H1 (cell line): Measurements from ENCODE around the gene DYNC1H1. TPM values are rescaled to one million over a fixed set of nuclear protein-coding genes. Genes with fewer than 3 reads are reported as not detected.

Source experiments
- CTCF ChIA-PET: fragments of 300-600 bp; sonication (Branson Sonifier 250); formaldehyde crosslinking; loops from one replicate; lab custom pipeline; 2021; ENCODE audit not compliant: partially characterized antibody; lab: Charles Lee
- POLR2A ChIA-PET: fragments of 300-600 bp; sonication (Branson Sonifier 250); formaldehyde crosslinking; loops from one replicate; lab custom pipeline; 2021; ENCODE audit warnings: inconsistent platforms; ENCODE audit not compliant: partially characterized antibody; lab: Charles Lee
- DNase-seq, 2 experiments: peaks; one replicate each; pipeline versions ENCODE4 v3.0.0 to v3.0.0-alpha.2; 2010 to 2022; ENCODE audit warnings: low spot score in 2 of 2, low read depth in 1 of 2, mixed read lengths in 1 of 2
- FAIRE-seq: peaks from 2 replicates; lab custom pipeline; 2011; peaks lifted over from hg19 to GRCh38; lab: Jason Lieb, UNC
- H2AFZ ChIP-seq: 2 replicates; pipeline ENCODE4 v1.8.1; 2012; ENCODE audit warnings: low read length, inconsistent platforms
- H2AK5ac ChIP-seq: 2 replicates; pipeline ENCODE4 v1.6.1; 2013; ENCODE audit warnings: low read depth, low read length
- H2BK120ac ChIP-seq: replicated peaks from 2 replicates; pipeline ENCODE3; 2013; ENCODE audit warnings: low read depth, low read length, inconsistent platforms
- H2BK12ac ChIP-seq: 2 replicates; pipeline ENCODE4 v1.6.1; 2013; ENCODE audit warnings: low read depth, low read length
- H2BK15ac ChIP-seq: 2 replicates; pipeline ENCODE4 v1.6.1; 2013; ENCODE audit warnings: low read length
- H2BK20ac ChIP-seq: 2 replicates; pipeline ENCODE4 v1.6.1; 2013; ENCODE audit warnings: low read length
- H2BK5ac ChIP-seq: 2 replicates; pipeline ENCODE4 v1.6.1; 2013; ENCODE audit warnings: low read depth, low read length
- H3K14ac ChIP-seq: 2 replicates; pipeline ENCODE4 v1.6.1; 2013; ENCODE audit warnings: inconsistent platforms; ENCODE audit not compliant: insufficient read length
- H3K18ac ChIP-seq: 2 replicates; pipeline ENCODE4 v1.6.1; 2013; ENCODE audit warnings: low read length; ENCODE audit errors: extremely low read depth
- H3K23ac ChIP-seq: 2 replicates; pipeline ENCODE4 v1.6.1; 2013; ENCODE audit warnings: inconsistent platforms; ENCODE audit not compliant: insufficient read length
- H3K23me2 ChIP-seq: 2 replicates; pipeline ENCODE4 v1.6.1; 2013; ENCODE audit warnings: low read depth, low read length
- H3K27ac ChIP-seq: 2 replicates; pipeline ENCODE4 v1.6.1; 2011; ENCODE audit warnings: low read depth, low read length, inconsistent platforms
- H3K27me3 ChIP-seq, 4 experiments: replicated peaks in 1 of 4; 1 replicate in 1 of 4; 2 replicates in 3 of 4; pipeline versions ENCODE4 v1.6.1 to v1.8.1; 2011 to 2013; ENCODE audit warnings: low read length in 3 of 4, mild to moderate bottlenecking in 3 of 4, inconsistent platforms in 2 of 4, mixed read lengths in 2 of 4, moderate library complexity in 1 of 4; ENCODE audit not compliant: control insufficient read depth in 3 of 4, insufficient read depth in 3 of 4; ENCODE audit errors: extremely low read depth in 1 of 4
- H3K36me3 ChIP-seq, 4 experiments: 2 replicates each; pipeline versions ENCODE4 v1.6.1 to v1.8.1; 2011 to 2013; ENCODE audit warnings: mild to moderate bottlenecking in 4 of 4, low read length in 3 of 4, moderate library complexity in 2 of 4, control low read depth in 1 of 4, inconsistent platforms in 1 of 4; ENCODE audit not compliant: insufficient read depth in 4 of 4, control insufficient read depth in 2 of 4
- H3K4ac ChIP-seq: replicated peaks from 2 replicates; pipeline ENCODE3; 2013; ENCODE audit warnings: low read length, low read depth, mixed read lengths, inconsistent platforms; ENCODE audit not compliant: insufficient read length
- H3K4me1 ChIP-seq, 4 experiments: replicated peaks in 1 of 4; 1 replicate in 1 of 4; 2 replicates in 3 of 4; pipeline versions ENCODE4 v1.6.1 to v1.8.1; 2011 to 2013; ENCODE audit warnings: low read length in 3 of 4, inconsistent platforms in 2 of 4, mixed read lengths in 1 of 4; ENCODE audit not compliant: insufficient read depth in 4 of 4, control insufficient read depth in 3 of 4
- H3K4me2 ChIP-seq, 2 experiments: 2 replicates each; pipeline versions ENCODE4 v1.6.1 to v1.8.1; 2011 to 2013; ENCODE audit warnings: low read depth in 2 of 2, low read length in 2 of 2, control low read depth in 1 of 2, inconsistent platforms in 1 of 2, mild to moderate bottlenecking in 1 of 2; ENCODE audit not compliant: insufficient read depth in 1 of 2
- H3K4me3 ChIP-seq, 4 experiments: fragments of 200-600, 300-600 bp in 1 of 4; sonication (generic), shearing (Covaris generic), sonication (Bioruptor Twin) in 1 of 4; 2 replicates each; pipeline versions ENCODE4 v1.5.1 to v1.8.1; 2011 to 2016; ENCODE audit warnings: low read length in 4 of 4, low read depth in 3 of 4, control low read depth in 2 of 4, inconsistent platforms in 2 of 4, mild to moderate bottlenecking in 2 of 4, mixed read lengths in 1 of 4, moderate library complexity in 1 of 4; ENCODE audit not compliant: insufficient read depth in 2 of 4; ENCODE audit errors: extremely low read depth in 1 of 4
- H3K56ac ChIP-seq: replicated peaks from 2 replicates; pipeline ENCODE3; 2013; ENCODE audit warnings: low read depth, mild to moderate bottlenecking, mixed read lengths, low read length, inconsistent platforms; ENCODE audit not compliant: insufficient read length
- H3K79me1 ChIP-seq: 2 replicates; pipeline ENCODE4 v1.6.1; 2013; ENCODE audit warnings: low read depth, low read length, control low read depth
- H3K79me2 ChIP-seq, 2 experiments: 2 replicates each; pipeline versions ENCODE4 v1.6.1 to v1.8.1; 2012 to 2013; ENCODE audit warnings: low read length in 2 of 2, mild to moderate bottlenecking in 2 of 2, inconsistent platforms in 1 of 2; ENCODE audit not compliant: insufficient read depth in 2 of 2, control insufficient read depth in 1 of 2
- H3K9ac ChIP-seq, 4 experiments: replicated peaks in 1 of 4; 1 replicate in 1 of 4; 2 replicates in 3 of 4; pipeline versions ENCODE4 v1.6.1 to v1.8.1; 2011 to 2013; ENCODE audit warnings: low read depth in 3 of 4, low read length in 3 of 4, control low read depth in 2 of 4, mild to moderate bottlenecking in 2 of 4, moderate library complexity in 2 of 4, inconsistent platforms in 1 of 4; ENCODE audit errors: extremely low read depth in 1 of 4
- H3K9me3 ChIP-seq, 2 experiments: 2 replicates each; pipeline versions ENCODE4 v1.6.1 to v1.8.1; 2012 to 2013; ENCODE audit warnings: mild to moderate bottlenecking in 2 of 2, moderate library complexity in 2 of 2, control low read depth in 1 of 2, inconsistent platforms in 1 of 2, low read depth in 1 of 2, low read length in 1 of 2, mixed read lengths in 1 of 2; ENCODE audit not compliant: insufficient read depth in 2 of 2
- H4K20me1 ChIP-seq, 2 experiments: replicated peaks in 1 of 2; 2 replicates each; pipeline versions ENCODE3 to v1.8.1; 2011 to 2013; ENCODE audit warnings: inconsistent platforms in 2 of 2, low read length in 2 of 2, mild to moderate bottlenecking in 1 of 2; ENCODE audit not compliant: insufficient read depth in 2 of 2, control insufficient read depth in 1 of 2
- H4K5ac ChIP-seq: 2 replicates; pipeline ENCODE4 v1.6.1; 2013; ENCODE audit warnings: low read length, low read depth, mixed read lengths, inconsistent platforms; ENCODE audit not compliant: insufficient read length
- H4K8ac ChIP-seq: 2 replicates; pipeline ENCODE4 v1.8.0; 2013; ENCODE audit warnings: mild to moderate bottlenecking, moderate library complexity, low read length, inconsistent platforms; ENCODE audit not compliant: insufficient read depth; ENCODE audit errors: extremely low read depth
- H4K91ac ChIP-seq: replicated peaks from 2 replicates; pipeline ENCODE3; 2013; ENCODE audit warnings: low read length, mixed read lengths, inconsistent platforms; ENCODE audit not compliant: insufficient read length
- BCL11A ChIP-seq, 2 experiments: IDR thresholded peaks; one replicate each; pipeline ENCODE4 v1.6.1; 2011; ENCODE audit warnings: low read depth in 2 of 2, low read length in 2 of 2, mild to moderate bottlenecking in 2 of 2
- CBX8 ChIP-seq: fragments of 300-800, 300-1000 bp; sonication (generic); IDR thresholded peaks from 2 replicates; pipeline ENCODE4 v1.7.1; 2016; ENCODE audit warnings: low read depth, low read length, borderline replicate concordance
- CHD2 ChIP-seq: IDR thresholded peaks from 2 replicates; pipeline ENCODE4 v1.6.1; 2012; ENCODE audit warnings: low read length, improper control_type of control experiment
- FOSL1 ChIP-seq: IDR thresholded peaks from 2 replicates; pipeline ENCODE4 v1.6.1; 2011; ENCODE audit warnings: mild to moderate bottlenecking, low read depth, low read length, moderate library complexity; ENCODE audit not compliant: insufficient read depth
- MAFK ChIP-seq: IDR thresholded peaks from 2 replicates; pipeline ENCODE4 v1.6.1; 2012; ENCODE audit warnings: low read depth, mild to moderate bottlenecking, improper control_type of control experiment, low read length
- POLR2AphosphoS5 ChIP-seq: IDR thresholded peaks from 2 replicates; pipeline ENCODE4 v1.6.1; 2011; ENCODE audit warnings: low read depth, low read length
- RBBP5 ChIP-seq: IDR thresholded peaks from 2 replicates; pipeline ENCODE4 v1.7.1; 2012; ENCODE audit warnings: low read depth, mild to moderate bottlenecking, inconsistent platforms, low read length, moderate library complexity, borderline replicate concordance
- RXRA ChIP-seq: IDR thresholded peaks from 2 replicates; pipeline ENCODE4 v1.6.1; 2011; ENCODE audit warnings: low read depth, mild to moderate bottlenecking, low read length, moderate library complexity; ENCODE audit not compliant: insufficient read depth
- TAF1 ChIP-seq: IDR thresholded peaks from 2 replicates; pipeline ENCODE4 v1.6.1; 2011; ENCODE audit warnings: mild to moderate bottlenecking, low read depth, low read length
- YY1 ChIP-seq: IDR thresholded peaks from 2 replicates; pipeline ENCODE4 v1.6.1; 2011; ENCODE audit warnings: low read depth, mild to moderate bottlenecking, low read length
- WGBS, 2 experiments: shearing (Covaris generic) in 1 of 2; methylation state at CpG; one replicate each; pipeline versions ENCODE4 v1.1.6 to v1.1.7; 2013 to 2015; ENCODE audit warnings: low lambda C conversion rate in 2 of 2, mixed read lengths in 2 of 2, inconsistent platforms in 1 of 2, low coverage in 1 of 2, missing lambda C conversion rate in 1 of 2; ENCODE audit not compliant: insufficient replicate concordance in 2 of 2, insufficient coverage in 1 of 2, insufficient read length in 1 of 2; ENCODE audit errors: extremely low coverage in 1 of 2, missing lambda C conversion rate in 1 of 2; 5-methylcytosine and 5-hydroxymethylcytosine counted together
- polyA plus RNA-seq, 7 experiments: library from polyadenylated mRNA; depleted of rRNA in 3 of 7; stranded (reverse) in 5 of 7; unstranded in 2 of 7; fragments of >200 nt in 5 of 7; fragments of 200-250 nt in 2 of 7; gene quantifications; 1 replicate in 5 of 7; 2 replicates in 1 of 7; 4 replicates in 1 of 7; pipeline versions ENCODE4 v1.2.1 to v1.2.3, GENCODE V29; 2011 to 2013; ENCODE audit warnings: missing spikeins in 2 of 7, mixed read lengths in 2 of 7
- total RNA-seq: library from RNA; stranded (reverse); fragmentation: NEBNext Ultra II Directional; extraction: Animal tissue kit (Norgen Biotek cat#: 25700); gene quantifications from 2 replicates; pipeline ENCODE4 v1.2.1, GENCODE V29; 2021

The DYNC1H1 gene
- total and polyA plus RNA-seq, 2 of the 8 experiments (the other 6 are each of a cell fraction or from before 2014, with no cell fraction given), result 238 to 387 TPM

GRCh38 chr14:102016420-102017090 lies 52.2 kb downstream of the DYNC1H1 start:
- CTCF ChIA-PET, result interaction anchor here (1.2 kb wide), 1 partner anchor 56 kb away, joined by 4 read pairs; no protein-coding TSS in a partner anchor
- TF ChIP-seq POLR2AphosphoS5 (no peak), YY1 (no peak), CHD2 (no peak), FOSL1 (no peak), MAFK (no peak), RXRA (no peak), CBX8 (no peak), RBBP5 (no peak), BCL11A (IDR thresholded peaks at IDR 0.05; ENCODE audit: low read depth in 2 of 2, low read length in 2 of 2) (no peak), TAF1 (no peak)

More at GRCh38 chr14:102016420-102017090, 52.2 kb downstream of the DYNC1H1 start:
- Histone ChIP-seq H3K4me3 (no peak overlapping the region), H2AK5ac (no peak overlapping the region), H3K56ac (no peak overlapping the region), H3K23ac (no peak overlapping the region), H3K36me3 (peaks cover 60 to 98% (median 82%) of the 10 kb centered on the region in 4 experiments), H2BK20ac (no peak overlapping the region), H3K14ac (no peak overlapping the region), H3K27me3 (no peaks in the 10 kb centered on the region), H3K4ac (no peak overlapping the region), H2BK120ac (no peak overlapping the region), H3K9me3 (no peaks in the 10 kb centered on the region), H3K23me2 (no peaks in the 10 kb centered on the region), H3K4me2 (no peak overlapping the region), H2BK15ac (no peak overlapping the region), H4K91ac (no peak overlapping the region), H4K8ac (no peak overlapping the region), H3K27ac (no peak overlapping the region), H4K20me1 (peaks cover 4 to 5% of the 10 kb centered on the region in 2 experiments), H3K9ac (no peak overlapping the region), H2AFZ (no peak overlapping the region), H3K79me1 (no peaks in the 10 kb centered on the region), H3K18ac (no peak overlapping the region), H2BK5ac (no peak overlapping the region), H3K79me2 (no peaks in the 10 kb centered on the region), H4K5ac (no peak overlapping the region), H2BK12ac (no peak overlapping the region), H3K4me1 (no peaks in the 10 kb centered on the region)
- DNase-seq (no peak), FAIRE-seq (no peak)
- POLR2A ChIA-PET, result interaction anchor here (1.0 kb wide), 1 partner anchor 24 kb away, joined by 3 read pairs; no protein-coding TSS in a partner anchor
- WGBS, 2 experiments, result 93% methylated on average over 21 of the region's 21 CpGs; no CpG with 5 or more reads in 1 of the 2 experiments
